Esophagus squamous epithelium (tissue), 5 donors: ENCODE measurements around the gene DOCK1. TPM values are rescaled to one million over a fixed set of nuclear protein-coding genes. Genes with fewer than 3 reads are reported as not detected.

Source experiments
- DNase-seq: peaks from one replicate; lab custom pipeline; 2025; lab: John Stamatoyannopoulos, UW
- H3K27ac ChIP-seq, 4 donors: fragments of 200-600 bp; sonication (generic); one replicate each; pipeline ENCODE4 v1.5.1; 2016 to 2019; ENCODE audit warnings: mild to moderate bottlenecking in 1 of 4
- H3K27me3 ChIP-seq, 4 donors: fragments of 200-600 bp; sonication (generic); 1 replicate in 3 of 4; 2 replicates in 1 of 4; pipeline versions ENCODE4 v1.5.1 to v1.6.0; 2017 to 2021; ENCODE audit warnings: antibody characterized with exemption in 1 of 4
- H3K36me3 ChIP-seq, 3 donors: fragments of 200-600 bp; sonication (generic); one replicate each; pipeline ENCODE4 v1.5.1; 2016 to 2019
- H3K4me1 ChIP-seq, 3 donors: fragments of 200-600 bp; sonication (generic); one replicate each; pipeline ENCODE4 v1.5.1; 2017 to 2019
- H3K4me3 ChIP-seq, 4 donors: fragments of 200-600 bp; sonication (generic); 1 replicate in 3 of 4; 2 replicates in 1 of 4; pipeline ENCODE4 v1.5.1; 2016 to 2019; ENCODE audit warnings: mild to moderate bottlenecking in 2 of 4, moderate library complexity in 1 of 4
- H3K9me3 ChIP-seq, 3 donors: fragments of 200-600 bp; sonication (generic); one replicate each; pipeline ENCODE4 v1.5.1; 2016 to 2019
- POLR2A ChIP-seq, 4 donors: fragments of 450-650 bp; IDR thresholded peaks; one replicate each; pipeline ENCODE4 v1.6.1; 2017; ENCODE audit warnings: antibody characterized with exemption in 4 of 4, mild to moderate bottlenecking in 4 of 4, moderate library complexity in 3 of 4
- WGBS, 2 donors: methylation state at CpG; one replicate each; pipeline ENCODE4 v1.1.5; 2018; 5-methylcytosine and 5-hydroxymethylcytosine counted together
- intact Hi-C: fragments of 100-400 bp; cut with DNase I; formaldehyde crosslinking; loops from one replicate; pipeline ENCODE4 v1.15.0; 2022
- total RNA-seq, 4 donors: library from RNA; depleted of rRNA; stranded (reverse); fragments of >200 nt; gene quantifications; one replicate each; pipeline ENCODE4 v1.1.0, GENCODE V29; 2016
- TF ChIP-seq, protein P1 (sequence below), 6 experiments: fragments of 450-650 bp in 4 of 6; fragments of 200-600 bp in 2 of 6; sonication (generic) in 2 of 6; IDR thresholded peaks; one replicate each; pipeline ENCODE4 v1.5.1; 2016 to 2019; ENCODE audit warnings: antibody characterized with exemption in 6 of 6, mild to moderate bottlenecking in 4 of 6, moderate library complexity in 4 of 6
- donor health status: DM: yes; HTN: yes; CAD: no.

Gene DOCK1
- total RNA-seq, 4 donors from 2014 or later: 31.8 to 83.4 (median 49.8) TPM

DNA sequence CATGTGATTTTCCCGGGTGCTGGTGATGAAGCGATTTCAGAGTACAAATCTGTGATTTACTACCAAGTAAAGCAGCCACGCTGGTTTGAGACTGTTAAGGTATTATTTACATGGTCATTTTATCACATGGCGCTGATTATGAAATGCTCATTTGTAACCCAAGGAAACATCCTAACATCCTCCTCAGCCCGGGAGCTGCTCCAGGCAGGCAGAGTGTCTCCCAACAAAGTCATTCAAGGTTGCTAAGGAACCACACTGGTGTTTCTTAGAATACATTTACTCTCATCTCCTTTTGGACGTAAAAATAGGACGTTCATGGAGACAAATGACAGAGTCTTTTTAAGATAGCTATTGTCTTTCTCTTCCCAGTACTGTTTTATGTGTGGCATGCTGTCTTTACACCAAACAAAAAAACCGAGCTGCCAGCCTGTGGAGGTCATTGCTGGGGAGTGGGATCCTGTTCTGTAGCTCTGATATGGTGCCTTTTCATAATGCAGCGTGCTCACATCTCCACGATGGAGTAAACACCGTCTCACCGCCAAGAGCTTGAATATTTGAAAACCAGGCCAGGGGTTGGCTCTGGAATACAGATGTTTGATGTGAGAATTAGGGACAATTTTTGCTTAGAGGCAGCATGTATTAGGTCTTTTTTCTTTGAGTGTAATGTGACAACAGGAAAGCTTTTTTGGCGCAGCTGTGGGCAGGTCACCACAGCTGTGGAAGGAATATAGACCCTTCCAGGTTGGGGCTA, 119.6 kb downstream of the DOCK1 start:
- no peak overlapping the region for H3K4me3 ChIP-seq
- no peaks in the 10 kb centered on the region for H3K27me3 ChIP-seq
- no peak for DNase-seq
- 68 to 87% methylated on average over 13 of the region's 13 CpGs for WGBS, 2 donors
- intact Hi-C loops: no loop called here
- H3K9me3 ChIP-seq: no peaks in the 10 kb centered on the region
- peaks cover 0 to 5% (median 0%) of the 10 kb centered on the region in 3 donors for H3K4me1 ChIP-seq
- peak overlapping the region in 2 of 4 donors; percentile 36 to 56 for H3K27ac ChIP-seq
- TF ChIP-seq, protein P1, sequence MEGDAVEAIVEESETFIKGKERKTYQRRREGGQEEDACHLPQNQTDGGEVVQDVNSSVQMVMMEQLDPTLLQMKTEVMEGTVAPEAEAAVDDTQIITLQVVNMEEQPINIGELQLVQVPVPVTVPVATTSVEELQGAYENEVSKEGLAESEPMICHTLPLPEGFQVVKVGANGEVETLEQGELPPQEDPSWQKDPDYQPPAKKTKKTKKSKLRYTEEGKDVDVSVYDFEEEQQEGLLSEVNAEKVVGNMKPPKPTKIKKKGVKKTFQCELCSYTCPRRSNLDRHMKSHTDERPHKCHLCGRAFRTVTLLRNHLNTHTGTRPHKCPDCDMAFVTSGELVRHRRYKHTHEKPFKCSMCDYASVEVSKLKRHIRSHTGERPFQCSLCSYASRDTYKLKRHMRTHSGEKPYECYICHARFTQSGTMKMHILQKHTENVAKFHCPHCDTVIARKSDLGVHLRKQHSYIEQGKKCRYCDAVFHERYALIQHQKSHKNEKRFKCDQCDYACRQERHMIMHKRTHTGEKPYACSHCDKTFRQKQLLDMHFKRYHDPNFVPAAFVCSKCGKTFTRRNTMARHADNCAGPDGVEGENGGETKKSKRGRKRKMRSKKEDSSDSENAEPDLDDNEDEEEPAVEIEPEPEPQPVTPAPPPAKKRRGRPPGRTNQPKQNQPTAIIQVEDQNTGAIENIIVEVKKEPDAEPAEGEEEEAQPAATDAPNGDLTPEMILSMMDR (IDR thresholded peaks at IDR 0.05): no peak
- TF ChIP-seq POLR2A (IDR thresholded peaks at IDR 0.05): no peak
- peaks cover 0 to 99% (median 18%) of the 10 kb centered on the region in 3 donors for H3K36me3 ChIP-seq

DNA sequence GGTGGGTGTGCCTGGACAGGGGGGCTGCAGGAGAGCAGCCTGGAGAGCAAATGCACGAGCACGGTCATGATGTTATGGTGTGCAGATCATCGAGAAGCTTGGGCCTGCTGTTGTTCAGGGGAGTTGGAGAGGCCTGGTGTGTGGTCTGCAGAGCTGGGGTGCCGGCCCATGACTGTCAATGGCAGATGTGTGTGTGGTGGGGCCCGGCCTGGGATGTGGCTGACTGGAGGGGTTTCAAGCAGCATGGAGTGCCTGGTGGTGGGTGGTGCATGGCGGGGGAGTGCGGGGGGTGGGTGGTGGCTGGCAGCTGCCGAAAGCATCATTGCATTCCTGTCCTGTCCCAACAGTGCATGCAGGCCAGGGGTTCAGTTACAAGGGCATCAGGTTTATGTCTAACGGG, 122.6 kb downstream of the DOCK1 start:
- no peak for DNase-seq
- no peak overlapping the region for H3K27ac ChIP-seq
- peaks cover 0 to 5% (median 0%) of the 10 kb centered on the region in 3 donors for H3K4me1 ChIP-seq
- WGBS, 2 donors: 96 to 100% methylated on average over 4 to 5 of the region's 9 CpGs
- H3K9me3 ChIP-seq: no peaks in the 10 kb centered on the region
- H3K36me3 ChIP-seq: peaks cover 0 to 100% (median 35%) of the 10 kb centered on the region in 3 donors
- H3K27me3 ChIP-seq: no peaks in the 10 kb centered on the region
- no peak overlapping the region for H3K4me3 ChIP-seq
- intact Hi-C loops: no loop called here
- TF ChIP-seq POLR2A (IDR thresholded peaks at IDR 0.05): no peak
- TF ChIP-seq, protein P1 (IDR thresholded peaks at IDR 0.05): no peak

DNA sequence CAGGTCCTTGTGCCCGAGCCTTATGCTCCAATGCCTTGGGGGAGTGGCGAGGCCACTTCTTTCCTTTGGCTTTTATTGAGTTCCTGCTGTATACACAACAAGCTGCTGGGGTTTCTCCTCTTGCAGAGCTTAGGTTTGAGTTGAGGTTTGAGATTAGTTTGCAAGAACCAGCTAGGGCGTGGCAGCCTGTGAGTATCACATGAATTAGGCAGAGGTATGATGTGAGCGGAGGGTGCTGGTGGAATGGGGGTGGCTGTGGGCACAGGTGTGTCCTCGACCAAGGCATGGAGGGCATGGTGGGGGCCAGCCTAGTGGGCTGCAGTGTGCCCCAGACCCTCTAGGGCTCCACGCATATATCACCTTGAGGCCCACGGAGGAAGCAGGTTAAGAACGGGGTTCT, 123.3 kb downstream of the DOCK1 start:
- H3K36me3 ChIP-seq: peaks cover 0 to 100% (median 37%) of the 10 kb centered on the region in 3 donors
- intact Hi-C loops: no loop called here
- no peaks in the 10 kb centered on the region for H3K27me3 ChIP-seq
- H3K4me3 ChIP-seq: no peak overlapping the region
- 87 to 91% methylated on average over 6 to 7 of the region's 8 CpGs for WGBS, 2 donors
- no peak for TF ChIP-seq POLR2A (IDR thresholded peaks at IDR 0.05)
- TF ChIP-seq, protein P1 (IDR thresholded peaks at IDR 0.05): no peak
- H3K27ac ChIP-seq: no peak overlapping the region
- H3K4me1 ChIP-seq: peaks cover 0 to 10% (median 0%) of the 10 kb centered on the region in 3 donors
- no peaks in the 10 kb centered on the region for H3K9me3 ChIP-seq
- DNase-seq: no peak

DNA sequence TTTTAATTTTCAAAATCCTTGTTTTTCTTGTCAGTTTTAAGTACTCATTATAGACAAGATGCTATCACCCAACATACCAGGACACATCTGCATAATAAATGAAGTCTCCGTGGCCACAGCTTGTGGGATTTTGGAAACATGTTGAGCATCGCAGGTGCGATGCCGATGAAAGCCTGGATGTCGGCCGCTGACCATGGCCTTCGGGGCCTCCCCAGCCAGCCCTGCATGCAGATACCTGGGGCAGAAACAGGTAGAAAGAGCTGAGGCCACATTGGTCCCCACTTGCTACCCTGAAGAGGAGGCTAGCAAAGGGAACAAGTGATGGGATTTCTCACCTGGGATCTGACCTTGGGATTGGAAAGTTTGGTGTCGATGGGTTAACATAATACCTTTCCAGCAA, 123.8 kb downstream of the DOCK1 start:
- Histone ChIP-seq H3K9me3 (no peaks in the 10 kb centered on the region), H3K4me3 (no peak overlapping the region), H3K27ac (no peak overlapping the region), H3K27me3 (no peaks in the 10 kb centered on the region), H3K4me1 (peaks cover 0 to 15% (median 0%) of the 10 kb centered on the region in 3 donors), H3K36me3 (peaks cover 0 to 100% (median 40%) of the 10 kb centered on the region in 3 donors)
- no peak for DNase-seq
- intact Hi-C loops: no loop called here
- WGBS, 2 donors: 94% methylated on average over 2 to 8 of the region's 8 CpGs
- TF ChIP-seq, protein P1 (IDR thresholded peaks at IDR 0.05): no peak
- no peak for TF ChIP-seq POLR2A (IDR thresholded peaks at IDR 0.05)
